ENCODE measurements around the gene LPCAT3. TPM values are rescaled to one million over a fixed set of nuclear protein-coding genes. Genes with fewer than 3 reads are reported as not detected.

Gene LPCAT3
- total and polyA plus RNA-seq, 4 donors: 41.9 to 96.5 (median 77.0) TPM

- Histone ChIP-seq H3K4me3 (ENCODE audit: low read depth in 1 of 3, low read length in 3 of 3) (no peak overlapping the region), H3K9me3 (ENCODE audit: control insufficient read depth in 4 of 4, low read length in 3 of 4) (no peaks in the 10 kb centered on the region), H3K36me3 (ENCODE audit: control insufficient read depth in 4 of 4, insufficient read depth in 3 of 4, low read depth in 1 of 4, low read length in 3 of 4) (no peaks in the 10 kb centered on the region), H3K27me3 (ENCODE audit: control insufficient read depth in 4 of 4, insufficient read depth in 4 of 4, low read length in 3 of 4) (no peaks in the 10 kb centered on the region), H3K27ac (ENCODE audit: low read depth in 1 of 2, low read length in 2 of 2) (peak overlapping the region; percentile 24 to 47), H3K9ac (ENCODE audit: low read depth in 1 of 2, low read length in 2 of 2) (no peak overlapping the region), H3K4me1 (ENCODE audit: control insufficient read depth in 4 of 4, insufficient read depth in 4 of 4, low read length in 3 of 4) (peaks cover 15 to 63% (median 46%) of the 10 kb centered on the region in 4 donors)
- WGBS: 92% methylated on average over 11 of the region's 11 CpGs
- DNase-seq (ENCODE audit: low spot score): no peak
- TF ChIP-seq NR2F2 (IDR thresholded peaks at IDR 0.05) (no peak), ATF3 (IDR thresholded peaks at IDR 0.05) (no peak), EGR1 (IDR thresholded peaks at IDR 0.05; ENCODE audit: low read depth in 2 of 2) (no peak), FOXA1 (IDR thresholded peaks at IDR 0.05) (no peak), GABPA (IDR thresholded peaks at IDR 0.05 in 1 of 2, conservative IDR thresholded peaks at IDR 0.05 in 1 of 2) (no peak), YY1 (IDR thresholded peaks at IDR 0.05) (no peak), FOXA2 (IDR thresholded peaks at IDR 0.05) (no peak), MAX (IDR thresholded peaks at IDR 0.05) (no peak), REST (IDR thresholded peaks at IDR 0.05) (no peak), JUND (IDR thresholded peaks at IDR 0.05) (no peak), CTCF (IDR thresholded peaks at IDR 0.05; ENCODE audit: low read depth, low read length, missing input control) (no peak), SP1 (IDR thresholded peaks at IDR 0.05) (no peak), ZBTB33 (IDR thresholded peaks at IDR 0.05) (no peak)
Observed at GRCh38 chr12:6942331-6942665, 76.0 kb downstream of the LPCAT3 start.

GRCh38 chr12:6941782-6942181 is 76.5 kb downstream of the LPCAT3 start:
- no peaks in the 10 kb centered on the region for H3K27me3 ChIP-seq (ENCODE audit: control insufficient read depth in 4 of 4, insufficient read depth in 4 of 4, low read length in 3 of 4)
- 74% methylated on average over 12 of the region's 12 CpGs for WGBS
- no peak overlapping the region for H3K9ac ChIP-seq (ENCODE audit: low read depth in 1 of 2, low read length in 2 of 2)
- no peaks in the 10 kb centered on the region for H3K9me3 ChIP-seq (ENCODE audit: control insufficient read depth in 4 of 4, low read length in 3 of 4)
- no peak for DNase-seq (ENCODE audit: low spot score)
- H3K27ac ChIP-seq (ENCODE audit: low read depth in 1 of 2, low read length in 2 of 2): peak overlapping the region in 1 of 2 donors; percentile 35
- H3K4me1 ChIP-seq (ENCODE audit: control insufficient read depth in 4 of 4, insufficient read depth in 4 of 4, low read length in 3 of 4): peaks cover 19 to 63% (median 41%) of the 10 kb centered on the region in 4 donors
- no peaks in the 10 kb centered on the region for H3K36me3 ChIP-seq (ENCODE audit: control insufficient read depth in 4 of 4, insufficient read depth in 3 of 4, low read depth in 1 of 4, low read length in 3 of 4)
- H3K4me3 ChIP-seq (ENCODE audit: low read depth in 1 of 3, low read length in 3 of 3): no peak overlapping the region
- TF ChIP-seq JUND (IDR thresholded peaks at IDR 0.05) (no peak), RAD21 (IDR thresholded peaks at IDR 0.05) (no peak), HNF4G (IDR thresholded peaks at IDR 0.05) (no peak), FOXA1 (IDR thresholded peaks at IDR 0.05) (no peak), RXRA (IDR thresholded peaks at IDR 0.05) (no peak), TAF1 (conservative IDR thresholded peaks at IDR 0.05) (no peak), YY1 (IDR thresholded peaks at IDR 0.05) (no peak), REST (IDR thresholded peaks at IDR 0.05) (no peak), FOXA2 (IDR thresholded peaks at IDR 0.05) (no peak), SP1 (IDR thresholded peaks at IDR 0.05) (no peak), MAX (IDR thresholded peaks at IDR 0.05) (no peak), ZBTB33 (IDR thresholded peaks at IDR 0.05) (no peak), NR2F2 (IDR thresholded peaks at IDR 0.05) (no peak), HNF4A (conservative IDR thresholded peaks at IDR 0.05) (no peak), GABPA (IDR thresholded peaks at IDR 0.05 in 1 of 2, conservative IDR thresholded peaks at IDR 0.05 in 1 of 2) (no peak), EGR1 (IDR thresholded peaks at IDR 0.05; ENCODE audit: low read depth in 2 of 2) (no peak)

All from liver (tissue), 9 donors.